HG02870 (cell line): Measurements from ENCODE around the gene PRR14L.
"Not testable (repeated sequence)": the region's sequence is repeated elsewhere in the genome, so short reads cannot be mapped to it uniquely, and the experiment has no call there.

Source experiments
- ATAC-seq: cut with Tn5 transposase; IDR thresholded peaks from one replicate; pipeline ENCODE4 v1.9.1; 2021; ENCODE audit warnings: mild to moderate bottlenecking, moderate library complexity; ENCODE audit not compliant: unreplicated experiment

Gene PRR14L

GRCh38 chr22:31683181-31684105 lies 66.5 kb downstream of the PRR14L start:
- ATAC-seq = no peak

- ATAC-seq = no peak
Observed at GRCh38 chr22:31682751-31683150, 67.2 kb downstream of the PRR14L start.

GRCh38 chr22:31681349-31682345 lies 68.3 kb downstream of the PRR14L start:
- no peak for ATAC-seq

GRCh38 chr22:31680861-31681341 lies 69.0 kb downstream of the PRR14L start:
- ATAC-seq = no peak

- no peak for ATAC-seq
Observed at GRCh38 chr22:31678748-31679147, 71.2 kb downstream of the PRR14L start.

GRCh38 chr22:31676700-31677099 lies 73.2 kb downstream of the PRR14L start:
- ATAC-seq = peak; percentile 87

- ATAC-seq = not testable (repeated sequence)
Observed at GRCh38 chr22:31674219-31674618, 75.7 kb downstream of the PRR14L start.

GRCh38 chr22:31668849-31669248 lies 81.1 kb downstream of the PRR14L start:
- ATAC-seq = not testable (repeated sequence)

GRCh38 chr22:31662668-31663037 lies 87.3 kb downstream of the PRR14L start:
- ATAC-seq = no peak

GRCh38 chr22:31661851-31662667 lies 87.9 kb downstream of the PRR14L start, which contains the start of gene PISD:
TSS of gene PISD (minus strand) at chr22:31662215. CDS start at chr22:31662208, 7 bp downstream.
- peak; percentile 75 for ATAC-seq

- not testable (repeated sequence) for ATAC-seq
Observed at GRCh38 chr22:31660860-31661341, 89.0 kb downstream of the PRR14L start.

- ATAC-seq = no peak
Observed at GRCh38 chr22:31659246-31659645, 90.7 kb downstream of the PRR14L start.

- no peak for ATAC-seq
Observed at GRCh38 chr22:31654408-31654807, 95.5 kb downstream of the PRR14L start.

- no peak for ATAC-seq
Observed at GRCh38 chr22:31653944-31654343, 96.0 kb downstream of the PRR14L start.

GRCh38 chr22:31652911-31653684 lies 96.8 kb downstream of the PRR14L start:
- ATAC-seq = no peak

GRCh38 chr22:31652088-31652487 lies 97.8 kb downstream of the PRR14L start:
- no peak for ATAC-seq

GRCh38 chr22:31651664-31652063 lies 98.3 kb downstream of the PRR14L start:
- no peak for ATAC-seq

- ATAC-seq = no peak
Observed at GRCh38 chr22:31650391-31650790, 99.5 kb downstream of the PRR14L start.
